Neutrophil (primary cell): ENCODE data around the gene FASTK.
A peak's percentile ranks its signal among the peaks of the same experiment; 100 is the strongest.

Experiments used
- H3K27ac ChIP-seq: fragments of 200-600 bp; sonication (generic); 2 replicates; pipeline ENCODE4 v1.5.1; 2016; ENCODE audit warnings: mild to moderate bottlenecking, moderate library complexity
- H3K27me3 ChIP-seq: fragments of 200-600 bp; sonication (generic); 2 replicates; pipeline ENCODE4 v1.6.0; 2016; ENCODE audit warnings: mild to moderate bottlenecking
- H3K36me3 ChIP-seq: fragments of 200-600 bp; sonication (generic); 2 replicates; pipeline ENCODE4 v1.5.1; 2017
- H3K4me1 ChIP-seq, 2 experiments: fragments of 200-600 bp in 1 of 2; sonication (generic) in 1 of 2; 1 replicate in 1 of 2; 2 replicates in 1 of 2; pipeline versions ENCODE4 v1.5.1 to v1.6.1; 2013 to 2016; ENCODE audit warnings: low read depth in 1 of 2, low read length in 1 of 2, mild to moderate bottlenecking in 1 of 2, moderate library complexity in 1 of 2; ENCODE audit not compliant: control insufficient read depth in 1 of 2, insufficient read depth in 1 of 2
- H3K4me3 ChIP-seq, 2 experiments: fragments of 200-600 bp in 1 of 2; sonication (generic) in 1 of 2; 1 replicate in 1 of 2; 2 replicates in 1 of 2; pipeline ENCODE4 v1.5.1; 2013 to 2016; ENCODE audit warnings: low read depth in 1 of 2, low read length in 1 of 2, mild to moderate bottlenecking in 1 of 2, moderate library complexity in 1 of 2
- H3K9me3 ChIP-seq: fragments of 200-600 bp; sonication (generic); 2 replicates; pipeline ENCODE4 v1.5.1; 2016
- TF ChIP-seq, protein P1 (sequence below): fragments of 200-600 bp; sonication (generic); IDR thresholded peaks from 2 replicates; pipeline ENCODE4 v1.5.1; 2016; ENCODE audit warnings: antibody characterized with exemption

Gene FASTK

DNA sequence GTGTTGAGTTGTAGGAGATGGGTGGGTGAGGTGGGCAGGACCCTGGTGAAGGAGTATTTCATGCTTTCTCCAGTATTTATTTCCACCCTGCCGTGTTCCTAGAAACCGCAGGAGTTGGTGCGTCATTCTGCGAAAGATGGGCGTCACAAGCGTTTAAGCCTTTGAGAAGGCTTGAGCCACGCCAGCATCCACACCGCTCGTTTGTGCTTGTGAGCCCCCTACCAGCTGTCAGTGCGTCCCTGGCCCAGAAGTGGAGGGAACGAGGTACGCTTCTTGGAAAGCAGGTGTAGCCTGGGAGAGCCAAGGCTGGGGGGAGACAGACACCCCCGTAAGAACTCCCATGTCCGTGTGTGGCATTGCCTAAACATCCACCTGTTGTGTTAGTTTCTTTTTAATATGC lies 11.4 kb upstream of the FASTK start:
- Histone ChIP-seq H3K4me1 (peaks cover 29 to 30% of the 10 kb centered on the region in 2 experiments), H3K27ac (no peak overlapping the region), H3K9me3 (no peaks in the 10 kb centered on the region), H3K27me3 (peaks cover 26% of the 10 kb centered on the region), H3K36me3 (no peaks in the 10 kb centered on the region), H3K4me3 (no peak overlapping the region)
- TF ChIP-seq, protein P1, sequence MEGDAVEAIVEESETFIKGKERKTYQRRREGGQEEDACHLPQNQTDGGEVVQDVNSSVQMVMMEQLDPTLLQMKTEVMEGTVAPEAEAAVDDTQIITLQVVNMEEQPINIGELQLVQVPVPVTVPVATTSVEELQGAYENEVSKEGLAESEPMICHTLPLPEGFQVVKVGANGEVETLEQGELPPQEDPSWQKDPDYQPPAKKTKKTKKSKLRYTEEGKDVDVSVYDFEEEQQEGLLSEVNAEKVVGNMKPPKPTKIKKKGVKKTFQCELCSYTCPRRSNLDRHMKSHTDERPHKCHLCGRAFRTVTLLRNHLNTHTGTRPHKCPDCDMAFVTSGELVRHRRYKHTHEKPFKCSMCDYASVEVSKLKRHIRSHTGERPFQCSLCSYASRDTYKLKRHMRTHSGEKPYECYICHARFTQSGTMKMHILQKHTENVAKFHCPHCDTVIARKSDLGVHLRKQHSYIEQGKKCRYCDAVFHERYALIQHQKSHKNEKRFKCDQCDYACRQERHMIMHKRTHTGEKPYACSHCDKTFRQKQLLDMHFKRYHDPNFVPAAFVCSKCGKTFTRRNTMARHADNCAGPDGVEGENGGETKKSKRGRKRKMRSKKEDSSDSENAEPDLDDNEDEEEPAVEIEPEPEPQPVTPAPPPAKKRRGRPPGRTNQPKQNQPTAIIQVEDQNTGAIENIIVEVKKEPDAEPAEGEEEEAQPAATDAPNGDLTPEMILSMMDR: no peak

DNA sequence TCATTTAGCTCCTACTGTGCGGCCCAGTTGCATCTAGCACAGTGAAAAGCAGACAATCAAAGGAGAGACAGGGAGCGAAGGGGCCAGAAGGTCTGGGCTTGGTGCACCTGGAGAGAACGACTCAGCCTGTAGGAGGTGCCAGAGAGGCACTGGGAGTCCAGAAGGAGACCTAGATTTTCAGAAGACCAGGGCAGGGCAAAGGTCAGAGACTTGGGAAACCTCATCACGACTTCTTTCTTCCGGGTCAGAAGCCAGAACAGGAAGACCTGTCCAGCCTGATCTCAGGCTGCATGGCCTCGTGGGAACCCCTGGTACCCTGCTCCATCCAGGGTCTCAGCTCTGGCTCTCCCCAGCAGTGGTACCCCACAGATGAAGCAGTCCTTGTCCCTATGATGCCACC lies 10.8 kb upstream of the FASTK start:
- TF ChIP-seq, protein P1: no peak
- no peak overlapping the region for H3K27ac ChIP-seq
- peaks cover 29% of the 10 kb centered on the region for H3K27me3 ChIP-seq
- H3K9me3 ChIP-seq: no peaks in the 10 kb centered on the region
- peaks cover 31 to 33% of the 10 kb centered on the region in 2 experiments for H3K4me1 ChIP-seq
- no peaks in the 10 kb centered on the region for H3K36me3 ChIP-seq
- no peak overlapping the region for H3K4me3 ChIP-seq

DNA sequence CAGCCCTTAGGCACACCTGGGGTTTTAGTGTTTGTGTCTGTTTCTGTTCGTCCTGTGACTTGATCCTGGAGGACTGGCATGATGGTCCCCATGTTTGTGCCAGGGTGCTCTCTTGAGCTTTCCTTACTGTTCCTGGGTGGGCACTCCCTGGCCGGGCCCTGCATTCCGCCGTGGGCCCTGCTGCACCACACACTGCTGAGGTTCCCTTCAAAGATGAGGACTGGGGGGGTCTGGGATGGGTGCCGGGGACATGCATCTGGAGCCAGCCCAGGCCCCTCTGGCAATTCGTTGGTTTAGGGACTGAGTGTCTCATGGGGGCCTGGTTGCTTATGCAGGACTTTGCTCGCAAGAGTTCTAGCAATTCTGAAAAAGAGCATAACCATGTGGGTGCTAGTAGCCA lies 10.4 kb upstream of the FASTK start:
- H3K27me3 ChIP-seq: peaks cover 29% of the 10 kb centered on the region
- H3K9me3 ChIP-seq: no peaks in the 10 kb centered on the region
- TF ChIP-seq, protein P1: no peak
- H3K4me3 ChIP-seq: no peak overlapping the region
- no peak overlapping the region for H3K27ac ChIP-seq
- no peaks in the 10 kb centered on the region for H3K36me3 ChIP-seq
- H3K4me1 ChIP-seq: peaks cover 32 to 33% of the 10 kb centered on the region in 2 experiments

DNA sequence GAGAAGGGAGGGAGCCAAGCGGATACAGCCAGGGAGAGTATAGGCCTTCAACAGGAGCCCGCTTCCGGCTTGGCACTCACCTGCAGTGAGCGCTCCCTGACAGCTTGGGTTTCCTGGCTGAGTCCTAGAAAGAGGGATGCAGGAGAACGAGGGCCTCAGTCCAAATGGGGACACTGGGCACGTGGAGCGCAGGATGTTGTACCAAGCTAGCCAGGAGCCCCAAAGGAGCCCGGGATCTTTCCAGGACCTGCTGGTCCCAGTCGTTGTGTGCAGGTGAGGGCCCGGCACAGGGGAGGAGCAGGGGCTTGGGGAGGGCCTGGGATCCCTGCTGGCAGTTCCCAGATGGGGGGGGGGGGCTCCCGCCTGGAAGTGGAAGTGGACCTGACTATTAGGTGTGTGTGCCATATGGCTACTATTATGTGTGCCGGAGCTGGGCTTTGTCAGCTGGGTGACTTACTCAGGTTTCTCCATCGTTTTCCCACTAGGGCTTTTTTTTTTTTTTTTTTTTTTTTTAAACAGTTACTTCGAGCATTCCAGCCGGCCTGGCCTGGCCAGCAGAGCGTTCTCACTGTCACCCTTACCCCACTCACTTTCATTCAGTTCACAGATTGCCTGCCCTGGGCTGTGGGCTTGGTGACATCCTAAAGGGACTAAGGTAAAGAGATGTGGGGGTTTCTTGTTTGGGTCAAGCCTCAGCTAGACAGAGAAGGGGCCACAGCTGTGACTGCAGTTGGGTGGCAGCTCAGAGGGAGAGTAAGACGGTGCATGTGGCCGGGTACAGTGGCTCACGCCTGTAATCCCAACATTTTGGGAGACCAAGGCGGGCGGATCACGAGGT lies 9.5 kb upstream of the FASTK start:
- peak overlapping the region; percentile 64 for H3K27ac ChIP-seq
- TF ChIP-seq, protein P1: no peak
- H3K4me3 ChIP-seq: peak overlapping the region in 1 of 2 experiments; percentile 62
- peaks cover 38 to 39% of the 10 kb centered on the region in 2 experiments for H3K4me1 ChIP-seq
- no peaks in the 10 kb centered on the region for H3K9me3 ChIP-seq
- peaks cover 38% of the 10 kb centered on the region for H3K27me3 ChIP-seq
- no peaks in the 10 kb centered on the region for H3K36me3 ChIP-seq

DNA sequence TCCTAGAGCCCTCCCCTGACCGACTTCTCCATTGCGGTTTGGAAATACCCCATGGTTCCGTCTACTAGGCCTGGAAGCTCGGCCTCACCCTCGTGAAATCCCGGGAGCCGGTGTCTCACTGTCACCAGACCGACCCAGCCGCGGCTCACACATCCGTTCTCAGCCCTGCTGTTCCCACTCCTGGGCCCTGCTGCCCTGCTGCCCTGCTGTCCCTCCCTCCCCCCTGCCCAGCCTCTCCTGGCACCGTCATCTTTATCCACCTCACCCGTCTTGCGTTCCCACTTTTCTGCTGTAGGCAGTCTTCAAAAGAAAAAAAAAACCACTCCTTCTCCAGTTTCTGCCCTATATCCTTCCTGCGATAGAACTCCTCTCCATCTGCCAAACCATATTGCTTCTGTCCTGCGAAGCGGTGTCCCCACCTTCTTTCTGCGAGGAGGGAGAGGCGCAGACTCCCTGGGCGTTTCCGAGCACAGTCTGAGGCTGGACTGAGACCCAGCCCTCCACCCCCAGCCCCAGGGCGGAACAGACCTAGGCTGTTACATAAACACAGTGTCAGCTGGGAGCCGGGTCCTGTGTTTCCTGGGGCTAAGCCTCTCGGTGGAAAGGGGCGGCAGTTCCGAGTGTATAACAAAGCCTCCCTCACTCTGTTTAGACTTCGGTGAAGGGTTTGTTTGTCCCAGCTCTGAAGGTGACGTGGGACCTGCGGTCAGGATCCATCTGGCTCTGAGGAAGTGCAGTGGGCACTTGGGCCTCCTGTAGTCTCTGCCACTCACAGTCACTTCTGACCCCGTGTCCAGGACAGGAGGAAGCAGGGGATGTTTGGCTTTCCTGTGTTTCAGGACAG lies 8.5 kb upstream of the FASTK start:
- Histone ChIP-seq H3K27me3 (peaks cover 49% of the 10 kb centered on the region), H3K36me3 (no peaks in the 10 kb centered on the region), H3K27ac (peak overlapping the region; percentile 64), H3K9me3 (no peaks in the 10 kb centered on the region), H3K4me3 (peak overlapping the region; percentile 62 to 79), H3K4me1 (peaks cover 38 to 39% of the 10 kb centered on the region in 2 experiments)
- TF ChIP-seq, protein P1: no peak
